Fibroblast of lung (primary cell): ENCODE measurements around the gene KCNT2. TPM values are rescaled to one million over a fixed set of nuclear protein-coding genes. Genes with fewer than 3 reads are reported as not detected.

Experiments used
- DNase-seq, 2 donors: peaks; one replicate each; pipeline versions ENCODE4 v3.0.0 to v3.0.0-alpha.2; 2010; ENCODE audit warnings: low read depth in 2 of 2
- H2AFZ ChIP-seq: 2 replicates; pipeline ENCODE4 v1.5.1; 2012; ENCODE audit warnings: low read length, control low read depth, inconsistent platforms
- H3K27ac ChIP-seq: 2 replicates; pipeline ENCODE4 v1.5.1; 2011; ENCODE audit warnings: low read length, control low read depth; ENCODE audit not compliant: insufficient read depth
- H3K27me3 ChIP-seq: 2 replicates; pipeline ENCODE4 v1.5.1; 2011; ENCODE audit warnings: mild to moderate bottlenecking, low read length; ENCODE audit not compliant: control insufficient read depth, insufficient read depth
- H3K36me3 ChIP-seq: 2 replicates; pipeline ENCODE4 v1.5.1; 2011; ENCODE audit warnings: low read length; ENCODE audit not compliant: control insufficient read depth, insufficient read depth
- H3K4me1 ChIP-seq: 2 replicates; pipeline ENCODE4 v1.5.1; 2011; ENCODE audit warnings: low read length; ENCODE audit not compliant: control insufficient read depth, insufficient read depth; ENCODE audit errors: extremely low read depth
- H3K4me2 ChIP-seq: 2 replicates; pipeline ENCODE4 v1.5.1; 2011; ENCODE audit warnings: low read length, control low read depth; ENCODE audit not compliant: insufficient read depth; ENCODE audit errors: extremely low read depth
- H3K4me3 ChIP-seq, 4 experiments: fragments of 200-600 bp in 1 of 4; sonication (generic) in 1 of 4; replicated peaks in 1 of 4; 2 replicates each; pipeline ENCODE4 v1.5.1; 2011 to 2016; ENCODE audit warnings: low read length in 4 of 4, low read depth in 3 of 4, mild to moderate bottlenecking in 3 of 4, control low read depth in 2 of 4, inconsistent platforms in 1 of 4, mixed read lengths in 1 of 4; ENCODE audit not compliant: insufficient read depth in 1 of 4; ENCODE audit errors: control extremely low read depth in 1 of 4
- H3K79me2 ChIP-seq: 2 replicates; pipeline ENCODE4 v1.5.1; 2012; ENCODE audit warnings: mild to moderate bottlenecking, low read length, inconsistent platforms; ENCODE audit not compliant: control insufficient read depth, insufficient read depth
- H3K9ac ChIP-seq: 2 replicates; pipeline ENCODE4 v1.5.1; 2011; ENCODE audit warnings: mild to moderate bottlenecking, low read length, control low read depth; ENCODE audit not compliant: insufficient read depth
- H3K9me3 ChIP-seq: 2 replicates; pipeline ENCODE4 v1.5.1; 2012; ENCODE audit warnings: low read depth, low read length; ENCODE audit not compliant: control insufficient read depth, insufficient read depth
- H4K20me1 ChIP-seq: 2 replicates; pipeline ENCODE4 v1.5.1; 2011; ENCODE audit warnings: low read length; ENCODE audit not compliant: control insufficient read depth, insufficient read depth; ENCODE audit errors: extremely low read depth
- EZH2 ChIP-seq: IDR thresholded peaks from 2 replicates; pipeline ENCODE4 v1.5.1; 2012; ENCODE audit warnings: low read length, control low read depth, mild to moderate bottlenecking; ENCODE audit errors: missing control alignments
- polyA plus RNA-seq, 2 donors: library from polyadenylated mRNA; depleted of rRNA in 1 of 2; stranded (reverse) in 1 of 2; unstranded in 1 of 2; fragments of >200 nt; gene quantifications; 2 replicates each; pipeline ENCODE4 v1.2.1, GENCODE V29; 2011 to 2012; ENCODE audit warnings: missing spikeins in 1 of 2
- total RNA-seq: library from RNA; depleted of rRNA; stranded (reverse); fragments of >200 nt; gene quantifications from 2 replicates; pipeline ENCODE4 v1.2.1, GENCODE V29; 2014
- TF ChIP-seq, protein P1 (sequence below), 2 donors: IDR thresholded peaks in 1 of 2; conservative IDR thresholded peaks in 1 of 2; 1 replicate in 1 of 2; 2 replicates in 1 of 2; pipeline ENCODE4 v1.5.1; 2011 to 2012; ENCODE audit warnings: low read length in 2 of 2, control low read depth in 1 of 2, inconsistent platforms in 1 of 2, low read depth in 1 of 2, mild to moderate bottlenecking in 1 of 2

Gene KCNT2
- total and polyA plus RNA-seq, 2 donors (not counting 1 experiment from before 2014, with no cell fraction given), result 0.96 to 8.1 TPM

DNA sequence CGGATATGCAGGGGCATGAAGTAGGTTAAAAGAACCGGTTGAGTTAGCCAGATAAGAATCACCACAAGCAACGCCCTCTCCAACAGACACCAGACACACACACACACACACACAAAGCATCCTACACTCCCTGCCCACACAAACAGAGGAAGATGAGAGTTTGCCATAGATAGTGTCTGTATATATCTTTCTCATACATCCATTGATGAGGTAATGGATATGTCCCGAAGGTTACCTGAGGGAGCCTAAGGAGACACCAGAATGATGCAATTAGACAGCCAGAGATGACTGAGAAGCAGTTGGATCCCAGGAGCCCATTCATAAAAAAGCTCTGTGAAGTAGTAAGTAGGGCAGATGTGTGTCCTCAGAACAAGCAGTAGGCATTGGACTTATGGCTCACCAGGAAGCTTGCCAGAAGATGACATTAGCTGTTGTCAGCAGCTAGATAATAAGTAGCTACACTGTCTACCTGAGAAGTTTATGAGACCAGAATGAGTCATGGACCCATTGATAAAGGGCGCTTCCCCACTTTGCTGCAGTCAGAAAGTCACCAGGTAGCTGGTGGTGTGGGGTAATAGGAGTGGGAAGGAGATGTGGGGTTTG lies 247.0 kb downstream of the KCNT2 start:
- no peak overlapping the region for H3K4me3 ChIP-seq
- no peak overlapping the region for H3K27ac ChIP-seq
- no peaks in the 10 kb centered on the region for H3K79me2 ChIP-seq
- no peak for TF ChIP-seq EZH2
- TF ChIP-seq, protein P1, sequence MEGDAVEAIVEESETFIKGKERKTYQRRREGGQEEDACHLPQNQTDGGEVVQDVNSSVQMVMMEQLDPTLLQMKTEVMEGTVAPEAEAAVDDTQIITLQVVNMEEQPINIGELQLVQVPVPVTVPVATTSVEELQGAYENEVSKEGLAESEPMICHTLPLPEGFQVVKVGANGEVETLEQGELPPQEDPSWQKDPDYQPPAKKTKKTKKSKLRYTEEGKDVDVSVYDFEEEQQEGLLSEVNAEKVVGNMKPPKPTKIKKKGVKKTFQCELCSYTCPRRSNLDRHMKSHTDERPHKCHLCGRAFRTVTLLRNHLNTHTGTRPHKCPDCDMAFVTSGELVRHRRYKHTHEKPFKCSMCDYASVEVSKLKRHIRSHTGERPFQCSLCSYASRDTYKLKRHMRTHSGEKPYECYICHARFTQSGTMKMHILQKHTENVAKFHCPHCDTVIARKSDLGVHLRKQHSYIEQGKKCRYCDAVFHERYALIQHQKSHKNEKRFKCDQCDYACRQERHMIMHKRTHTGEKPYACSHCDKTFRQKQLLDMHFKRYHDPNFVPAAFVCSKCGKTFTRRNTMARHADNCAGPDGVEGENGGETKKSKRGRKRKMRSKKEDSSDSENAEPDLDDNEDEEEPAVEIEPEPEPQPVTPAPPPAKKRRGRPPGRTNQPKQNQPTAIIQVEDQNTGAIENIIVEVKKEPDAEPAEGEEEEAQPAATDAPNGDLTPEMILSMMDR (conservative IDR thresholded peaks at IDR 0.05 in 1 of 2, IDR thresholded peaks at IDR 0.05 in 1 of 2; ENCODE audit: low read depth in 1 of 2, low read length in 2 of 2), result no peak
- no peak overlapping the region for H3K4me2 ChIP-seq
- peak in 1 of 2 donors; percentile 5 for DNase-seq
- H4K20me1 ChIP-seq, result no peaks in the 10 kb centered on the region
- no peaks in the 10 kb centered on the region for H3K36me3 ChIP-seq
- no peaks in the 10 kb centered on the region for H3K27me3 ChIP-seq
- H2AFZ ChIP-seq, result no peak overlapping the region
- no peak overlapping the region for H3K9ac ChIP-seq
- no peaks in the 10 kb centered on the region for H3K9me3 ChIP-seq
- H3K4me1 ChIP-seq, result no peaks in the 10 kb centered on the region

GRCh38 chr1:196357913-196358312 lies 250.3 kb downstream of the KCNT2 start:
- no peaks in the 10 kb centered on the region for H3K36me3 ChIP-seq
- no peak overlapping the region for H3K27ac ChIP-seq
- no peak overlapping the region for H3K4me3 ChIP-seq
- H3K79me2 ChIP-seq, result no peaks in the 10 kb centered on the region
- no peak for TF ChIP-seq EZH2
- TF ChIP-seq, protein P1 (conservative IDR thresholded peaks at IDR 0.05 in 1 of 2, IDR thresholded peaks at IDR 0.05 in 1 of 2; ENCODE audit: low read depth in 1 of 2, low read length in 2 of 2), result no peak
- no peaks in the 10 kb centered on the region for H4K20me1 ChIP-seq
- DNase-seq, result no peak
- H2AFZ ChIP-seq, result no peak overlapping the region
- H3K4me1 ChIP-seq, result no peaks in the 10 kb centered on the region
- H3K4me2 ChIP-seq, result no peak overlapping the region
- no peaks in the 10 kb centered on the region for H3K27me3 ChIP-seq
- H3K9ac ChIP-seq, result no peak overlapping the region
- no peaks in the 10 kb centered on the region for H3K9me3 ChIP-seq

DNA sequence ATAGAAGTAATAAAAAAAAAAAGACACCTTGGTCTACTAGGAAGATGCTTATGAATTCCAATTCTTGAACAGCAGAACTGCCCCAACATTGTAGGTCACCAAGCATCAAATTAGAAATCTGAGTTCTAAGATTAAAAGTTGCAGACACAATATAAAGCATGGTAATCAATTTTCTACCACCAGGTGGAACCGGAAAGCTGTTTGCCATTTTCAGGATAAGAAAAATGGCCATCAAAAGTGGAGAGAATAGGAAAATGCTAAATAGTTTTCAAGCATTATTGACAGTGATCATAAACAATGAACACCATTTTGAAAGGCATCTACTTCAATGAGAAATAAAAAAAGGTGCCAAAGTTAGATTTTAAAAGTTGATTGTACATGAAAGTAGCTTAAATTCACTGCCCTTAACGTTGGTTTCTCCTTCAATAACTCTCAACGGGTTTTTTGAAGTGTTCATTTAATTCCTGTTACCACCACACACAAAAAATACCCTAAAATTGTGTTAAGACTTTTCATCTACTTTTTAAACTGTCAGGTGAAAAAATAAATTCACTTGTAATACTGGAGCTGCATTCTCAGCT lies 252.9 kb downstream of the KCNT2 start:
- Histone ChIP-seq H3K4me2 (no peak overlapping the region), H3K4me3 (no peak overlapping the region), H3K36me3 (no peaks in the 10 kb centered on the region), H3K79me2 (no peaks in the 10 kb centered on the region), H2AFZ (no peak overlapping the region), H3K4me1 (no peaks in the 10 kb centered on the region), H4K20me1 (no peaks in the 10 kb centered on the region), H3K9ac (no peak overlapping the region), H3K27me3 (no peaks in the 10 kb centered on the region), H3K9me3 (no peaks in the 10 kb centered on the region), H3K27ac (no peak overlapping the region)
- TF ChIP-seq, protein P1 (conservative IDR thresholded peaks at IDR 0.05 in 1 of 2, IDR thresholded peaks at IDR 0.05 in 1 of 2; ENCODE audit: low read depth in 1 of 2, low read length in 2 of 2), result peak; percentile 52 to 61
- TF ChIP-seq EZH2, result no peak
- DNase-seq, result peak; percentile 24 to 56
